SJSA1 (cell line): ENCODE results near the gene NUP133. TPM values are rescaled to one million over a fixed set of nuclear protein-coding genes. Genes with fewer than 3 reads are reported as not detected.
"Not testable (repeated sequence)": the region's sequence is repeated elsewhere in the genome, so short reads cannot be mapped to it uniquely, and the experiment has no call there.

Experiments used
- DNase-seq, 2 experiments: peaks; one replicate each; pipeline ENCODE4 v3.0.0-alpha.2; 2015 to 2020; ENCODE audit warnings: low spot score in 2 of 2, low read depth in 1 of 2
- H3K27ac ChIP-seq: fragments of 250-450 bp; sonication (Bioruptor Pico); 2 replicates; pipeline ENCODE4 v1.5.1; 2020; ENCODE audit warnings: mild to moderate bottlenecking, moderate library complexity
- H3K27me3 ChIP-seq: fragments of 250-450 bp; sonication (Bioruptor Pico); replicated peaks from 2 replicates; pipeline ENCODE4 v1.5.1; 2020; ENCODE audit warnings: mild to moderate bottlenecking, moderate library complexity
- H3K36me3 ChIP-seq: fragments of 250-450 bp; sonication (Bioruptor Pico); 2 replicates; pipeline ENCODE4 v1.5.1; 2020; ENCODE audit warnings: mild to moderate bottlenecking
- H3K4me1 ChIP-seq: fragments of 250-450 bp; sonication (Bioruptor Pico); replicated peaks from 2 replicates; pipeline ENCODE4 v1.6.1; 2021; ENCODE audit warnings: mild to moderate bottlenecking
- H3K4me3 ChIP-seq: fragments of 250-450 bp; sonication (Bioruptor Pico); 2 replicates; pipeline ENCODE4 v1.5.1; 2020; ENCODE audit warnings: mild to moderate bottlenecking
- H3K9me3 ChIP-seq: fragments of 250-450 bp; sonication (Bioruptor Pico); replicated peaks from 2 replicates; pipeline ENCODE4 v1.5.1; 2020; ENCODE audit warnings: mild to moderate bottlenecking
- total RNA-seq: library from RNA; depleted of rRNA; stranded (reverse); fragments of >200 nt; shearing (Covaris generic); gene quantifications from 2 replicates; pipeline ENCODE4 v1.2.3, GENCODE V29; 2014

NUP133 gene
- total RNA-seq, 1 experiment from 2014 or later = 39.0 TPM

- H3K4me1 ChIP-seq = no peaks in the 10 kb centered on the region
- no peak overlapping the region for H3K4me3 ChIP-seq
- H3K27me3 ChIP-seq = no peaks in the 10 kb centered on the region
- H3K36me3 ChIP-seq = peaks cover 75% of the 10 kb centered on the region
- DNase-seq = no peak
- H3K27ac ChIP-seq = no peak overlapping the region
- no peaks in the 10 kb centered on the region for H3K9me3 ChIP-seq
These were observed 27.6 kb downstream of the NUP133 start for GRCh38 chr1:229480495-229480894.

- H3K27me3 ChIP-seq = no peaks in the 10 kb centered on the region
- DNase-seq = no peak
- no peak overlapping the region for H3K4me3 ChIP-seq
- H3K27ac ChIP-seq = no peak overlapping the region
- H3K9me3 ChIP-seq = no peaks in the 10 kb centered on the region
- no peaks in the 10 kb centered on the region for H3K4me1 ChIP-seq
- H3K36me3 ChIP-seq = peaks cover 75% of the 10 kb centered on the region
These were observed 28.3 kb downstream of the NUP133 start for GRCh38 chr1:229479660-229480399.

GRCh38 chr1:229478852-229479251, 29.3 kb downstream of the NUP133 start:
- Histone ChIP-seq H3K27me3 (no peaks in the 10 kb centered on the region), H3K4me1 (no peaks in the 10 kb centered on the region), H3K36me3 (peaks cover 84% of the 10 kb centered on the region), H3K4me3 (no peak overlapping the region), H3K27ac (no peak overlapping the region), H3K9me3 (no peaks in the 10 kb centered on the region)
- no peak for DNase-seq

- not testable (repeated sequence) for H3K9me3 ChIP-seq, H3K27ac ChIP-seq, H3K27me3 ChIP-seq, H3K4me1 ChIP-seq, DNase-seq, H3K4me3 ChIP-seq
- peaks cover 67% of the 10 kb centered on the region for H3K36me3 ChIP-seq
These were observed 32.3 kb downstream of the NUP133 start for GRCh38 chr1:229475859-229476258.

GRCh38 chr1:229474509-229474908, 33.6 kb downstream of the NUP133 start:
- peaks cover 68% of the 10 kb centered on the region for H3K36me3 ChIP-seq
- H3K4me3 ChIP-seq = no peak overlapping the region
- no peaks in the 10 kb centered on the region for H3K27me3 ChIP-seq
- no peaks in the 10 kb centered on the region for H3K9me3 ChIP-seq
- no peaks in the 10 kb centered on the region for H3K4me1 ChIP-seq
- DNase-seq = no peak
- H3K27ac ChIP-seq = no peak overlapping the region

- DNase-seq = no peak
These were observed 37.0 kb downstream of the NUP133 start for GRCh38 chr1:229471175-229471574.

GRCh38 chr1:229470406-229471043, 37.6 kb downstream of the NUP133 start:
- Histone ChIP-seq H3K4me1 (no peaks in the 10 kb centered on the region), H3K36me3 (peaks cover 62% of the 10 kb centered on the region), H3K9me3 (no peaks in the 10 kb centered on the region), H3K27me3 (no peaks in the 10 kb centered on the region), H3K4me3 (no peak overlapping the region), H3K27ac (no peak overlapping the region)
- no peak for DNase-seq

More at GRCh38 chr1:229471175-229471574, 37.0 kb downstream of the NUP133 start:
- no peak overlapping the region for H3K27ac ChIP-seq
- H3K4me3 ChIP-seq = no peak overlapping the region
- H3K9me3 ChIP-seq = no peaks in the 10 kb centered on the region
- H3K27me3 ChIP-seq = no peaks in the 10 kb centered on the region
- no peaks in the 10 kb centered on the region for H3K4me1 ChIP-seq
- peaks cover 63% of the 10 kb centered on the region for H3K36me3 ChIP-seq

- H3K4me1 ChIP-seq = no peaks in the 10 kb centered on the region
- no peak overlapping the region for H3K27ac ChIP-seq
- DNase-seq = no peak
- H3K36me3 ChIP-seq = peaks cover 69% of the 10 kb centered on the region
- no peak overlapping the region for H3K4me3 ChIP-seq
- H3K27me3 ChIP-seq = no peaks in the 10 kb centered on the region
- no peaks in the 10 kb centered on the region for H3K9me3 ChIP-seq
These were observed 41.3 kb downstream of the NUP133 start for GRCh38 chr1:229466887-229467286.

- no peaks in the 10 kb centered on the region for H3K4me1 ChIP-seq
- no peak for DNase-seq
- H3K27me3 ChIP-seq = no peaks in the 10 kb centered on the region
- H3K4me3 ChIP-seq = no peak overlapping the region
- no peak overlapping the region for H3K27ac ChIP-seq
- H3K36me3 ChIP-seq = peaks cover 77% of the 10 kb centered on the region
- H3K9me3 ChIP-seq = no peaks in the 10 kb centered on the region
These were observed 43.5 kb downstream of the NUP133 start for GRCh38 chr1:229464672-229465071.

GRCh38 chr1:229461032-229461668, 47.0 kb downstream of the NUP133 start:
- H3K4me1 ChIP-seq = no peaks in the 10 kb centered on the region
- H3K4me3 ChIP-seq = no peak overlapping the region
- peaks cover 65% of the 10 kb centered on the region for H3K36me3 ChIP-seq
- no peaks in the 10 kb centered on the region for H3K27me3 ChIP-seq
- no peak overlapping the region for H3K27ac ChIP-seq
- no peak for DNase-seq
- H3K9me3 ChIP-seq = no peaks in the 10 kb centered on the region

GRCh38 chr1:229459815-229460214, 48.3 kb downstream of the NUP133 start:
- no peaks in the 10 kb centered on the region for H3K9me3 ChIP-seq

GRCh38 chr1:229457436-229457835, 50.7 kb downstream of the NUP133 start:
- Histone ChIP-seq H3K4me1 (no peaks in the 10 kb centered on the region), H3K36me3 (peaks cover 41% of the 10 kb centered on the region), H3K4me3 (no peak overlapping the region), H3K9me3 (no peaks in the 10 kb centered on the region), H3K27ac (no peak overlapping the region), H3K27me3 (no peaks in the 10 kb centered on the region)
- no peak for DNase-seq

More at GRCh38 chr1:229459815-229460214, 48.3 kb downstream of the NUP133 start:
- DNase-seq = no peak
- Histone ChIP-seq H3K36me3 (peaks cover 55% of the 10 kb centered on the region), H3K4me3 (no peak overlapping the region), H3K27me3 (no peaks in the 10 kb centered on the region), H3K27ac (no peak overlapping the region), H3K4me1 (no peaks in the 10 kb centered on the region)

- Histone ChIP-seq H3K4me1 (no peaks in the 10 kb centered on the region), H3K4me3 (no peak overlapping the region), H3K9me3 (no peaks in the 10 kb centered on the region), H3K27ac (no peak overlapping the region), H3K27me3 (no peaks in the 10 kb centered on the region), H3K36me3 (peaks cover 38% of the 10 kb centered on the region)
- DNase-seq = no peak
These were observed 52.1 kb downstream of the NUP133 start for GRCh38 chr1:229456016-229456415.

- no peak for DNase-seq
- Histone ChIP-seq H3K4me1 (no peaks in the 10 kb centered on the region), H3K36me3 (peaks cover 30% of the 10 kb centered on the region), H3K27ac (no peak overlapping the region), H3K9me3 (no peaks in the 10 kb centered on the region), H3K27me3 (no peaks in the 10 kb centered on the region), H3K4me3 (no peak overlapping the region)
These were observed 54.1 kb downstream of the NUP133 start for GRCh38 chr1:229454056-229454455.
